Peyer's patch (tissue), 4 donors: ENCODE results near the gene CLCNKA. TPM values are rescaled to one million over a fixed set of nuclear protein-coding genes. Genes with fewer than 3 reads are reported as not detected.

Source experiments
- DNase-seq, 3 donors: peaks; one replicate each; pipeline ENCODE4 v3.0.0-alpha.2; 2017 to 2019
- H3K27ac ChIP-seq, 4 donors: fragments of 200-600 bp; sonication (generic); one replicate each; pipeline ENCODE4 v1.5.1; 2016 to 2019
- H3K27me3 ChIP-seq, 2 donors: fragments of 200-600 bp; sonication (generic); one replicate each; pipeline ENCODE4 v1.5.1; 2019
- H3K36me3 ChIP-seq, 3 donors: fragments of 200-600 bp; sonication (generic); one replicate each; pipeline ENCODE4 v1.5.1; 2016 to 2019
- H3K4me1 ChIP-seq, 4 donors: fragments of 200-600 bp; sonication (generic); one replicate each; pipeline ENCODE4 v1.5.1; 2016 to 2019
- H3K4me3 ChIP-seq, 4 donors: fragments of 200-600 bp; sonication (generic); 1 replicate in 3 of 4; 2 replicates in 1 of 4; pipeline ENCODE4 v1.5.1; 2016 to 2019; ENCODE audit warnings: mild to moderate bottlenecking in 1 of 4
- H3K9me3 ChIP-seq, 4 donors: fragments of 200-600 bp; sonication (generic); one replicate each; pipeline ENCODE4 v1.5.1; 2016 to 2019; ENCODE audit warnings: mild to moderate bottlenecking in 1 of 4
- CTCF ChIP-seq, 6 experiments: fragments of 450-650 bp in 4 of 6; fragments of 200-600 bp in 2 of 6; sonication (generic) in 1 of 6; IDR thresholded peaks; one replicate each; pipeline ENCODE4 v1.5.1; 2017 to 2019; ENCODE audit warnings: antibody characterized with exemption in 6 of 6, mild to moderate bottlenecking in 3 of 6, moderate library complexity in 1 of 6
- POLR2A ChIP-seq, 2 donors: fragments of 450-650 bp; IDR thresholded peaks; one replicate each; pipeline ENCODE4 v1.5.1; 2017; ENCODE audit warnings: antibody characterized with exemption in 2 of 2, mild to moderate bottlenecking in 2 of 2, moderate library complexity in 2 of 2
- total RNA-seq, 4 donors: library from RNA; depleted of rRNA; stranded (reverse); fragments of >200 nt; gene quantifications; one replicate each; pipeline ENCODE4 v1.1.0, GENCODE V29; 2016

The CLCNKA gene
- total RNA-seq = under 1 TPM in 1 of 4 donors, not detected in 3; 0.47 TPM

- no peaks in the 10 kb centered on the region for H3K27me3 ChIP-seq
- TF ChIP-seq CTCF (IDR thresholded peaks at IDR 0.05) = no peak
- TF ChIP-seq POLR2A (IDR thresholded peaks at IDR 0.05) = no peak
- no peaks in the 10 kb centered on the region for H3K36me3 ChIP-seq
- H3K27ac ChIP-seq = no peak within 1 kb of the TSS
- H3K4me1 ChIP-seq = peaks cover 0 to 3% (median under 1%) of the 10 kb centered on the region in 4 donors
- H3K4me3 ChIP-seq = no peak within 1 kb of the TSS
- H3K9me3 ChIP-seq = no peaks in the 10 kb centered on the region
- no peak for DNase-seq
These were observed at the start of gene CLCNKA for GRCh38 chr1:16021681-16022080. Gene CLCNKA (plus strand): TSS chr1:16022036. CDS start chr1:16022620, 584 bp downstream.

GRCh38 chr1:15972409-15972808 lies 49.4 kb upstream of the CLCNKA start:
- no peak for DNase-seq
- peaks cover 0 to 15% (median 3%) of the 10 kb centered on the region in 4 donors for H3K4me1 ChIP-seq
- no peak overlapping the region for H3K4me3 ChIP-seq
- H3K27me3 ChIP-seq = no peaks in the 10 kb centered on the region
- no peak overlapping the region for H3K27ac ChIP-seq
- TF ChIP-seq POLR2A (IDR thresholded peaks at IDR 0.05) (no peak), CTCF (IDR thresholded peaks at IDR 0.05) (no peak)
- peaks cover 0 to 22% (median 0%) of the 10 kb centered on the region in 3 donors for H3K36me3 ChIP-seq
- no peaks in the 10 kb centered on the region for H3K9me3 ChIP-seq

- TF ChIP-seq CTCF (IDR thresholded peaks at IDR 0.05) (no peak), POLR2A (IDR thresholded peaks at IDR 0.05) (no peak)
- Histone ChIP-seq H3K4me1 (peaks cover 0 to 15% (median 3%) of the 10 kb centered on the region in 4 donors), H3K27me3 (no peaks in the 10 kb centered on the region), H3K4me3 (no peak overlapping the region), H3K9me3 (no peaks in the 10 kb centered on the region), H3K27ac (peak overlapping the region in 1 of 4 donors; percentile 91), H3K36me3 (peaks cover 0 to 19% (median 0%) of the 10 kb centered on the region in 3 donors)
- peak in 1 of 3 donors; percentile 31 for DNase-seq
These were observed 48.1 kb upstream of the CLCNKA start for GRCh38 chr1:15973772-15974171.

GRCh38 chr1:15974855-15975254 lies 47.0 kb upstream of the CLCNKA start:
- Histone ChIP-seq H3K4me1 (peaks cover 0 to 15% (median 3%) of the 10 kb centered on the region in 4 donors), H3K36me3 (peaks cover 0 to 10% (median 0%) of the 10 kb centered on the region in 3 donors), H3K27ac (peak overlapping the region in 3 of 4 donors; percentile 73 to 91 (median 79)), H3K4me3 (peak overlapping the region; percentile 72 to 93 (median 92)), H3K9me3 (no peaks in the 10 kb centered on the region), H3K27me3 (no peaks in the 10 kb centered on the region)
- DNase-seq = peak in 1 of 3 donors; percentile 44
- no peak for TF ChIP-seq CTCF (IDR thresholded peaks at IDR 0.05)

DNA sequence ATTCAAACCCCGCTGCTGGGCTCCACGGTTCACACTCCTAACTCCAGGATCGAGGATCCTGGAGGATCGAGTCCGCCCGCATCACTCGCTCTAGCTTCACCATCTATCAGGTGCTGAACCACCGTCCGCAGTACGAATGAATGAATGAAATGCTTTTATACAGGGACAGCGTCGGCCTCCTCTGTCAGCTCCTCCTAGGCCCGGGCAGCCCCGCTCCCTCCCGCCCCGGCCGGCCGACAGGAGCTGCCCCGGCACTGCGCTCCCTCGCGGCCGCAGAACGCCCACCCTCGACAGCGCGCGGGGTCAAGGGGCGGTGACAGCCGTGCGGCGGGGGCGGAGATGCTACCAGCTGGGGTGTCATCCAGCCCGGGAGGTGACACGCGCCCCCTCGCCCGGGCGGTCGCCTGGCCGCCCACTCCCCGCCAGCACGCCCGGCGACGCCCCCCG lies 46.5 kb upstream of the CLCNKA start:
- H3K4me1 ChIP-seq = peaks cover 0 to 15% (median 3%) of the 10 kb centered on the region in 4 donors
- TF ChIP-seq POLR2A (IDR thresholded peaks at IDR 0.05) (no peak), CTCF (IDR thresholded peaks at IDR 0.05) (no peak)
- no peaks in the 10 kb centered on the region for H3K9me3 ChIP-seq
- H3K4me3 ChIP-seq = peak overlapping the region; percentile 72 to 93 (median 92)
- H3K36me3 ChIP-seq = peaks cover 0 to 10% (median 0%) of the 10 kb centered on the region in 3 donors
- DNase-seq = peak in 2 of 3 donors; percentile 64 to 80
- no peaks in the 10 kb centered on the region for H3K27me3 ChIP-seq
- peak overlapping the region; percentile 73 to 91 (median 78) for H3K27ac ChIP-seq
